ENCODE results near the gene CKS1B.

CKS1B gene

GRCh38 chr1:155002464-155003226 lies 28.2 kb downstream of the CKS1B start, which contains the start of gene ZBTB7B:
Gene ZBTB7B, plus strand, starts transcription at chr1:155002802. Its CDS starts 11,859 bp downstream, at chr1:155014661.
- peak; percentile 71 for DNase-seq (ENCODE audit: low spot score)

- no peak for DNase-seq (ENCODE audit: low spot score)
These were observed 28.8 kb downstream of the CKS1B start for GRCh38 chr1:155003227-155003765.

GRCh38 chr1:155003766-155004351 lies 29.4 kb downstream of the CKS1B start:
- DNase-seq (ENCODE audit: low spot score): peak; percentile 79

GRCh38 chr1:155004352-155005075 lies 30.0 kb downstream of the CKS1B start:
- DNase-seq (ENCODE audit: low spot score): no peak

GRCh38 chr1:155005076-155006011 lies 30.9 kb downstream of the CKS1B start:
- DNase-seq (ENCODE audit: low spot score): no peak

GRCh38 chr1:155006601-155007101 lies 32.2 kb downstream of the CKS1B start:
- DNase-seq (ENCODE audit: low spot score): peak; percentile 55

GRCh38 chr1:155007251-155007828 lies 32.9 kb downstream of the CKS1B start:
- no peak for DNase-seq (ENCODE audit: low spot score)

- no peak for DNase-seq (ENCODE audit: low spot score)
These were observed 33.8 kb downstream of the CKS1B start for GRCh38 chr1:155008015-155008941.

- no peak for DNase-seq (ENCODE audit: low spot score)
These were observed 34.8 kb downstream of the CKS1B start for GRCh38 chr1:155009221-155009711.

- no peak for DNase-seq (ENCODE audit: low spot score)
These were observed 35.3 kb downstream of the CKS1B start for GRCh38 chr1:155009742-155010141.

GRCh38 chr1:155010211-155010918 lies 35.9 kb downstream of the CKS1B start:
- no peak for DNase-seq (ENCODE audit: low spot score)

GRCh38 chr1:155011004-155011416 lies 36.5 kb downstream of the CKS1B start:
- no peak for DNase-seq (ENCODE audit: low spot score)

GRCh38 chr1:155011437-155012025 lies 37.0 kb downstream of the CKS1B start:
- no peak for DNase-seq (ENCODE audit: low spot score)

GRCh38 chr1:155012026-155012546 lies 37.6 kb downstream of the CKS1B start:
- no peak for DNase-seq (ENCODE audit: low spot score)

GRCh38 chr1:155012776-155013602 lies 38.5 kb downstream of the CKS1B start:
- DNase-seq (ENCODE audit: low spot score): no peak

GRCh38 chr1:155013632-155014031 lies 39.2 kb downstream of the CKS1B start:
- DNase-seq (ENCODE audit: low spot score): no peak

- no peak for DNase-seq (ENCODE audit: low spot score)
These were observed 40.4 kb downstream of the CKS1B start for GRCh38 chr1:155014709-155015508.
